HepG2 (cell line): ENCODE results near the gene PMS1. TPM values are rescaled to one million over a fixed set of nuclear protein-coding genes. Genes with fewer than 3 reads are reported as not detected.

Experiments used
- ATAC-seq: fragments of 200-7000 bp; cut with Tn5 transposase; 3 replicates; pipeline ENCODE4 v1.9.1; 2020; ENCODE audit warnings: mild to moderate bottlenecking, moderate library complexity
- BruUV-seq: library from RNA; stranded (reverse); fragments of 400-500 nt; replicated peaks from 2 replicates; lab custom pipeline; 2021; lab: Mats Ljungman, UMichigan
- CTCF ChIA-PET: fragments of 300-600 bp; formaldehyde crosslinking; extraction: SDS; loops from one replicate; lab custom pipeline; 2021; ENCODE audit warnings: low total read pairs, inconsistent platforms, low intra/inter-chr PET ratio; lab: Yijun Ruan, JAX
- POLR2A ChIA-PET: fragments of 350-600 bp; sonication (Branson Sonifier 250); formaldehyde crosslinking; loops from one replicate; lab custom pipeline; 2020; ENCODE audit warnings: antibody characterized with exemption, inconsistent platforms; lab: Yijun Ruan, JAX
- DNase-seq: peaks from one replicate; pipeline ENCODE4 v3.0.0-alpha.2; 2015; ENCODE audit warnings: low spot score
- FAIRE-seq: peaks from 3 replicates; lab custom pipeline; 2011; peaks lifted over from hg19 to GRCh38; lab: Jason Lieb, UNC
- H2AFZ ChIP-seq: one replicate; pipeline ENCODE4 v1.6.1; 2011; ENCODE audit warnings: low read length, inconsistent platforms
- H3K27ac ChIP-seq: fragments of 300-600 bp; 3 replicates; pipeline ENCODE4 v1.8.0; 2011; ENCODE audit warnings: mixed run types, mild to moderate bottlenecking, mixed read lengths, low read length, inconsistent platforms; ENCODE audit not compliant: insufficient read depth; ENCODE audit errors: extremely low read length
- H3K27me3 ChIP-seq, 2 experiments: fragments of 200-600 bp in 1 of 2; 2 replicates in 1 of 2; 3 replicates in 1 of 2; pipeline versions ENCODE4 v1.6.0 to v1.8.0; 2011; ENCODE audit warnings: low read length in 2 of 2, mild to moderate bottlenecking in 2 of 2, moderate library complexity in 2 of 2, inconsistent platforms in 1 of 2; ENCODE audit not compliant: insufficient read depth in 2 of 2, control insufficient read depth in 1 of 2
- H3K36me3 ChIP-seq, 2 experiments: fragments of 200-600 bp in 1 of 2; replicated peaks in 1 of 2; 2 replicates in 1 of 2; 3 replicates in 1 of 2; pipeline versions ENCODE4 v1.5.1 to v1.8.0; 2011; ENCODE audit warnings: low read length in 2 of 2, inconsistent platforms in 1 of 2; ENCODE audit not compliant: insufficient read depth in 2 of 2, control insufficient read depth in 1 of 2
- H3K4me1 ChIP-seq: 2 replicates; pipeline ENCODE4 v1.5.1; 2012; ENCODE audit warnings: low read length, inconsistent platforms; ENCODE audit not compliant: insufficient read depth
- H3K4me2 ChIP-seq: 2 replicates; pipeline ENCODE4 v1.6.0; 2011; ENCODE audit warnings: low read depth, low read length, inconsistent platforms
- H3K4me3 ChIP-seq, 3 experiments: fragments of 200-600 bp in 1 of 3; sonication (generic), shearing (Covaris generic) in 1 of 3; replicated peaks in 1 of 3; 2 replicates each; pipeline ENCODE4 v1.5.1; 2011 to 2016; ENCODE audit warnings: low read length in 3 of 3, inconsistent platforms in 2 of 3, low read depth in 2 of 3, mild to moderate bottlenecking in 2 of 3, control low read depth in 1 of 3, mixed read lengths in 1 of 3; ENCODE audit not compliant: insufficient read depth in 1 of 3
- H3K79me2 ChIP-seq: one replicate; pipeline ENCODE4 v1.6.1; 2011; ENCODE audit warnings: low read length, inconsistent platforms; ENCODE audit not compliant: insufficient read depth
- H3K9ac ChIP-seq: 2 replicates; pipeline ENCODE4 v1.6.0; 2011; ENCODE audit warnings: mild to moderate bottlenecking, low read depth, low read length, inconsistent platforms; ENCODE audit not compliant: insufficient read depth
- H3K9me3 ChIP-seq: 2 replicates; pipeline ENCODE4 v1.5.1; 2012; ENCODE audit warnings: mild to moderate bottlenecking, low read length
- H4K20me1 ChIP-seq: 2 replicates; pipeline ENCODE4 v1.6.0; 2011; ENCODE audit warnings: inconsistent platforms, mild to moderate bottlenecking, low read length, moderate library complexity; ENCODE audit not compliant: insufficient read depth
- NFKB2 ChIP-seq: sonication (generic); formaldehyde crosslinking; IDR thresholded peaks from 2 replicates; pipeline ENCODE4 v1.4.0; 2020; ENCODE audit warnings: missing genetic modification reagents, borderline replicate concordance
- XBP1 ChIP-seq: sonication (generic); formaldehyde crosslinking; IDR thresholded peaks from 2 replicates; pipeline ENCODE4 v1.5.0; 2020; ENCODE audit warnings: missing genetic modification reagents
- ZBTB40 ChIP-seq, 2 experiments: fragments of 450-650 bp in 1 of 2; sonication (generic) in 1 of 2; formaldehyde crosslinking in 1 of 2; IDR thresholded peaks; 2 replicates each; pipeline versions ENCODE4 v1.6.1 to v1.8.0; 2016 to 2022; ENCODE audit warnings: antibody characterized with exemption in 1 of 2, mild to moderate bottlenecking in 1 of 2, missing genetic modification reagents in 1 of 2
- ZKSCAN1 ChIP-seq: fragments of 150-350 bp; IDR thresholded peaks from 2 replicates; pipeline ENCODE4 v1.6.1; 2014; ENCODE audit warnings: low read length
- ZSCAN12 ChIP-seq: sonication (generic); formaldehyde crosslinking; IDR thresholded peaks from 2 replicates; pipeline ENCODE4 v1.9.0; 2021; ENCODE audit warnings: mild to moderate bottlenecking, missing genetic modification reagents
- WGBS: methylation state at CpG from one replicate; pipeline ENCODE4 v1.1.6; 2017; ENCODE audit warnings: low lambda C conversion rate; 5-methylcytosine and 5-hydroxymethylcytosine counted together
- in situ Hi-C: cut with HindIII; loops from 2 replicates; pipeline ENCODE4 v1.10.0; 2017; ENCODE audit warnings: low pct_unique_long_range_greater_than_20kb; ENCODE audit not compliant: extremely low pct_ligation_motif_present
- intact Hi-C: fragments of 100-400 bp; cut with micrococcal nuclease; formaldehyde crosslinking; loops from one replicate; pipeline ENCODE4 v1.10.0; 2022; ENCODE audit not compliant: unreplicated experiment
- polyA plus RNA-seq, 8 experiments: library from polyadenylated mRNA; depleted of rRNA in 3 of 8; stranded (reverse) in 7 of 8; unstranded in 1 of 8; fragments of >200 nt; fragmentation: Illumina TruSeq in 4 of 8; extraction: Trizol in 4 of 8; gene quantifications; 2 replicates each; pipeline versions ENCODE4 v1.2.1 to v1.2.3, GENCODE V29; 2011 to 2016; ENCODE audit warnings: low read depth in 4 of 8, missing spikeins in 1 of 8, mixed read lengths in 1 of 8; ENCODE audit not compliant: insufficient read depth in 1 of 8
- total RNA-seq, 5 experiments: library from RNA; depleted of rRNA; stranded (reverse); fragments of >200 nt; fragmentation: Illumina TruSeq; extraction: Trizol; gene quantifications; 2 replicates each; pipeline ENCODE4 v1.2.3, GENCODE V29; 2016; ENCODE audit warnings: low read depth in 1 of 5

PMS1 gene
- total and polyA plus RNA-seq, 2 of the 13 experiments (the other 11 are each of a cell fraction or from before 2014, with no cell fraction given): 14.6 to 39.9 TPM

- TF ChIP-seq ZBTB40 (IDR thresholded peaks at IDR 0.05): no peak
- TF ChIP-seq ZBTB40 (CRISPR knock-in tag; IDR thresholded peaks at IDR 0.05): no peak
These were observed 15.3 kb downstream of the PMS1 start (continued) for GRCh38 chr2:189799531-189799930.

- ATAC-seq (no peak), FAIRE-seq (no peak)
These were observed 18.2 kb downstream of the PMS1 start for GRCh38 chr2:189802396-189802912.

More at GRCh38 chr2:189802396-189802912, 18.2 kb downstream of the PMS1 start:
- Histone ChIP-seq H3K4me3 (no peak overlapping the region), H4K20me1 (no peaks in the 10 kb centered on the region), H3K4me2 (no peak overlapping the region), H3K9ac (no peak overlapping the region), H3K27me3 (no peaks in the 10 kb centered on the region), H3K79me2 (peaks cover 4% of the 10 kb centered on the region), H2AFZ (no peak overlapping the region), H3K4me1 (no peaks in the 10 kb centered on the region), H3K9me3 (no peaks in the 10 kb centered on the region), H3K36me3 (peaks cover 11 to 53% of the 10 kb centered on the region in 2 experiments), H3K27ac (no peak overlapping the region)
- TF ChIP-seq XBP1 (no peak), ZSCAN12 (no peak), NFKB2 (no peak), ZKSCAN1 (no peak)
- intact Hi-C loops (no loop called here), in situ Hi-C loops (loop anchor here (10.0 kb wide), 1 partner anchor 262 kb away; the partner anchor contains the start of gene MSTN)
- no TSS peak for BruUV-seq
- ChIA-PET CTCF (no interaction called here), POLR2A (interaction anchor here (1.0 kb wide), 1 partner anchor 18 kb away, joined by 3 read pairs; the partner anchor contains the start of genes ORMDL1 and PMS1)
- 98% methylated on average over 2 of the region's 2 CpGs for WGBS
- DNase-seq: no peak
